Measurements from ENCODE around the gene LRRC3.

Gene LRRC3

DNA sequence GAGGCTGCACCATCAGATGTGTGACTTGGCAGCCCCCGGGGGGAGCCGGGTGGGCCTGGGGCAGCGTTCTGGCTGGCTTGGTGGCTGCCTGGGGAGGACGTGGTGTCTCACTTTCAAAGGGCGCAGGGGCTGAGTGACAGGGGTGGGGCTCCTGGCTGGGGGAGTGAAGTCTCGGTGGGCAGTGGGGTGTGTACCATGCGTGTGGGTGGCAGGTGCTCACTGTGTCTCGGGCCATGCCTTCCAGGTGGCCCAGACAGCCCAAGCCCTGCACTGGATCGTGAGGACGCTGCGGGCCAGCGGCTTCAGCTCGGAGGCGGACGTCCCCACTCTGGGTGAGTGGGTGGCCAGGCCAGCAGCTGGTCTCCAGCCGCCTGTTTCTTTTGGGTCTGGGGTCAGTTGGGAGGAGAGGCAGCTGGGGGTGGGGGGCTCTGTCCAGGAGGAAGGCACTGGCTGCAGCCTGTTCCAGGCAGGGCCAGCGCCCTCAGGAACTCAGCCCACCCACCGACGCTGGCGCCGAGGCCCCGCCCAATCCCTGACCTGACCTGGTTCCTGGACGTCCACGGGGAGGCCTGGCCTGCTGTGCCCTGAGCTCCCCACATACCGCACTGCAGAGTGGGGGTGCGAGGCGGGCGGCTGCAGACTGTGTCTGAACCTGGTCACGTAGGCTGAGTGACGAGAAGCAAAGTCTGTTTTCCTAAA is 30.6 kb upstream of the LRRC3 start:
- DNase-seq = no peak

- no peak for DNase-seq
These were observed 29.9 kb upstream of the LRRC3 start for GRCh38 chr21:44425307-44425894.

- no peak for DNase-seq
These were observed 29.2 kb upstream of the LRRC3 start for GRCh38 chr21:44425895-44426662.

GRCh38 chr21:44426663-44427191 is 28.6 kb upstream of the LRRC3 start:
- DNase-seq = no peak

DNA sequence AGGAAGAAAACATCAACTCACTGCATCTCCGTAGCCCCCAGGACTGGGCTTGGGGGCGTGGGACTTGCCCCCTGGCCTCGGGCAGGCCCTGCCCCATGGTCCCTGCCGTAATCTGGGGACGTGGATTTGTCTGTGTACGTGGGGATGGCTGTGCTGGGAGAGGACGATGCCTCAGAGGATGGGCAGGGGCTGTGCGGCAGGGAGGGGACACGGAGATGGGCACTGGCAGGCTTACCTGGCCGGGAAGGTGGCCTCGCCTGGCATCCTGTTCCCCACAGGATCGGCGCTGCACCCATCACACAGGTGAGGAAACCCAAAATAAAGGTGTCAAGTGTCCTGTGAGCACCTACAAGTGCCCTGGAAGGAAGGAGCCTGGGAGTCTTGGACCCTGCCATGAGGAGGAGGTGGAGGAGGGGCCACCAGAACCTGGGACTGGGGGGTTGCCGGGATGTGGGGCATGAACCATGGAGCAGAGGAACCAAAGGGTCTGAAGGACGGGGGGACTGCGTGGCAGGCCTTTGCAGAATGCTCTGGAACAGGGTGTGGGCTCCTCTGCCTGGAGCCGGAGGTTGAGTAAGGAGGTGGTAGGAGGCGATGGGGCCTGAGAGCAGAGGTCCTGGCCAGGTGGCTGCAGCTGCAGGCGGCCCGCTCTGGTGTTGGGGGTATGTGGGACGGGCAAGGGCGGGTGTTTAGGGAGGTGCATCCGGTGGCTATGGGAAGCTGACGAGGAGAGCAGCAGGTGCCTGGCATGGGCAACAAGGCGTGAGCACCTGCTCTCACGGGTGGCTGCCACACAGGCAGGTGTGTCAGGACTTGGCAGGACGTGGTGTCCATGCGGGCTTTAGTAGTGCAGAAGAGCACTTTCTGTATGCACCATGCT is 27.8 kb upstream of the LRRC3 start:
- no peak for DNase-seq

DNA sequence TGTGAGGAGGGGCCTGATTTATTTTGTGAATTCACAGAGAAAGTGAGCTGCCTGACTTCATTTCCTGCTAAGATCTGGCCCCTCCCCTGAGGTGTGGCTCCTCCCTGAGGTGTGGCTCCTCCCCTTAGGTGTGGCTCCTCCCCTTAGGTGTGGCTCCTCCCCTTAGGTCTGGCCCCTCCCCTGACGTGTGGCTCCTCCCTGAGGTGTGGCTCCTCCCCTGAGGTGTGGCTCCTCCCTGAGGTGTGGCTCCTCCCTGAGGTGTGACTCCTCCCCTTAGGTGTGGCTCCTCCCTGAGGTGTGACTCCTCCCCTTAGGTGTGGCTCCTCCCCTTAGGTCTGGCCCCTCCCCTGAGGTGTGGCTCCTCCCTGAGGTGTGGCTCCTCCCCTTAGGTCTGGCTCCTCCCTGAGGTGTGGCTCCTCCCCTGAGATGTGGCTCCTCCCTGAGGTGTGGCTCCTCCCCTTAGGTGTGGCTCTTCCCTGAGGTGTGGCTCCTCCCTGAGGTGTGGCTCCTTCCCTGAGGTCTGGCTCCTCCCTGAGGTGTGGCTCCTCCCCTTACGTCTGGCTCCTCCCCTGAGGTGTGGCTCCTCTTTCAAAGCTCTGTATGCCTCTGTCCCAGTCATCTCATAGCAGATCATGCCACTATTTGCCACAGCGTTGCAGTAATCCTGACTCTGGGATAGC is 26.9 kb upstream of the LRRC3 start:
- no peak for DNase-seq

GRCh38 chr21:44429894-44430293 is 25.4 kb upstream of the LRRC3 start:
- DNase-seq = no peak

- no peak for DNase-seq
These were observed 24.0 kb upstream of the LRRC3 start for GRCh38 chr21:44431300-44431699.

- DNase-seq = no peak
These were observed 22.2 kb upstream of the LRRC3 start for GRCh38 chr21:44432841-44433790.

- no peak for DNase-seq
These were observed 21.3 kb upstream of the LRRC3 start for GRCh38 chr21:44433791-44434567.

GRCh38 chr21:44434568-44434925 is 20.8 kb upstream of the LRRC3 start:
- no peak for DNase-seq

- DNase-seq = no peak
These were observed 20.2 kb upstream of the LRRC3 start for GRCh38 chr21:44434936-44435635.

DNA sequence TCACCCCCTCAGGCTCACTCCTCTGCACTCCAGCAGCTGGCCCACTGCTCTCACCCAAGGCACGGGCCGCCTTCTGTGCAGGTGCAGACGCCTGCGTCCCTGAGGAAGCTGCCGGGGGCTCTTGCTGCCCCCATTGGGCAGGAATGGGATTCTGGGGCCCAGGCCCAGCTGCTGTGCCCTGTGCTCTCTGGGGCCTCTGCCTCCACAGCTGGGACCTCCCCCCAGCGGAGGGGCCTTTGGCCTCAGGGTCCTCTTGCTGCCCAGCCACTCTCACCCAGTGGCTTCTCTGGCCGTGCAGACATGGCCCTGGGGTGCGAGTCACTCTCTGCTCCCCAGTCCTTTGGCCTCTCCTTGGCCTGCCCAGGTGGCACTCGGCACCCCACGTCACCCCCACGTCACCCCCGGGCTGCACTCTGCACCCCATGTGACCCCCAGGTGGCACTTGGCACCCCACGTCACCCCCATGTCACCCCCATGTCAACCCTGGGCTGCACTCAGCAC is 19.1 kb upstream of the LRRC3 start:
- no peak for DNase-seq

DNA sequence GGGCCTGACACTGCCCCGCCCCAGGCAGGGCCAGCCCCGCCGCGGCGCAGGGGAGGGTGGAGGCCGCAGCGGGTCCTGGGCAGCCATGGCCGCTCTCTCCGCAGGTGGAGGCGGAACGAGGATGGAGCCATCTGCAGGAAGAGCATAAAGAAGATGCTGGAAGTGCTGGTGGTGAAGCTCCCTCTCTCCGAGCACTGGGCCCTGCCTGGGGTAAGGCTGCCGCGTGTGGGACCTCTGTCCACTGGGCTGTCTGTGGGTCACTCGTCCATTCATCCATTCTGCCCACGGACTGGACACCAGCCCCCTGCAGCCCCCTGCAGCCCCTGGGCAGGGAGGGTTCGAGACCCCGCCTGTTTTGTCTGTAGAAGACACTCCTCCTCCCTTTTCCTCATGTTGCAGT is 18.4 kb upstream of the LRRC3 start:
- DNase-seq = no peak

DNA sequence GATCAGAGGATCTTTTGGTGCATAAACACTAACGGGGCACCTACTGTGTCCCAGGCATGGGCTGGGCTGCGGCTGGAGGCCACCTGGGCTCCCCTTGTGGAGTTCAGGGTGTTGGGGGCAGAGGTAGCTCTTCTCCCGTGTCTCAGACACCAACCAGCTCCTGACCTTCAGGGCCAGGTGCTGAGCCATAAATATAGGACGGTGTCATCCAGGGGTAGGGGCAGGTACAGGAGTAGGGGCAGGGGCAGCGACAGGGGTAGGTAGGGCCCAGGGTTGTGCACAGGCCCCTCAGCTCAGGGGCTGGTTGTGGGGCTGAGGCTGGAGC is 18.0 kb upstream of the LRRC3 start:
- DNase-seq = no peak

GRCh38 chr21:44437696-44438431 is 17.4 kb upstream of the LRRC3 start:
- no peak for DNase-seq

- DNase-seq = no peak
These were observed 16.6 kb upstream of the LRRC3 start for GRCh38 chr21:44438531-44439210.

GRCh38 chr21:44439211-44439600 is 16.1 kb upstream of the LRRC3 start:
- DNase-seq = no peak

All from HCEC 1CT (cell line).